HPDE6-E6E7 (cell line): ENCODE measurements around the gene PSME3IP1.

Experiments used
- DNase-seq: peaks from one replicate; pipeline ENCODE4 v3.0.0; 2011; ENCODE audit warnings: missing footprints; ENCODE audit errors: extremely low spot score

PSME3IP1 gene

GRCh38 chr16:57145046-57146021, 40.5 kb downstream of the PSME3IP1 start:
- no peak for DNase-seq

- no peak for DNase-seq
Observed at GRCh38 chr16:57144027-57144426, 41.8 kb downstream of the PSME3IP1 start.

- no peak for DNase-seq
Observed at GRCh38 chr16:57143149-57143921, 42.5 kb downstream of the PSME3IP1 start.

DNA sequence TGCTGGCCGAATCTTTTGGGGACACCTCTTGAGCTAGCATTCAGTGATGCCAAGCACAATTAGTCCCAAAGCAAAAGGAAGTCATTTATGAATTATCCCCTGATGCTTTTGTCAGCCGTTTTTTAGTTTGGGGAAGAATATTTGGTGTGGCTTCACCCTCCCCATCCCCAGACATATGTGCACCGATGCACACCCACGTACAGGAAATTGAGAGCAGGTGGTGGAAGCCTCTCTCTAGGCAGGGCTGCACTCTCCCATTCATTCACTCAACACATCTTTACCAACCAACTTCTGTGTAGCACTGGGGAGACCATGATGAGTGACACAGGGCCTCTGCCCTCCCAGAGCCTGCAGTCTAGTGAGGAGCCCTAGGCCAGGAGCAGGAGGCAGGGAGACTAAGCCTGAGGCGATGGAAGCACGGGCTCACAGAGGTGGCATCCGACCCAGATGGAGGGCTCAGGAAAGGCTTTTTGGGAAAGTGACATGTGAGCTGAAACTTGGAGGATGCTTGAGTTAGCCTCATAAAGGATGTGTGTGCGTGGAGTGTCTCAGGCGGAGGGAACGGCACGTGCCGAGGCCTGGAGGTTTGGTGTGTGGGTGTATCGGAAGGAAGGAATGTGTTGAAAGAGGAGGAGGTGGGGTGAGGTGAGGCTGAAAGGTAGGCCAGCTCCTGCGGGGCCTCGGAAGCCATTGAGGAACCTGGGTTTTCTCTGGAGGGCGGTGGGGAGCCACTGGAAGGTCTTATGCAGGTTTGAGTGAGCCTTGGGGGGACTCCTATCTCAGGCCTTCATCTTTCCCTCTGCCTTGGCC, 43.8 kb downstream of the PSME3IP1 start:
- DNase-seq = no peak

GRCh38 chr16:57140931-57141668, 44.7 kb downstream of the PSME3IP1 start:
- no peak for DNase-seq

- DNase-seq = no peak
Observed at GRCh38 chr16:57138281-57138935, 47.4 kb downstream of the PSME3IP1 start.

GRCh38 chr16:57137566-57138273, 48.1 kb downstream of the PSME3IP1 start:
- no peak for DNase-seq

- no peak for DNase-seq
Observed at GRCh38 chr16:57137043-57137442, 48.8 kb downstream of the PSME3IP1 start.

GRCh38 chr16:57134982-57135381, 50.9 kb downstream of the PSME3IP1 start:
- DNase-seq = no peak

DNA sequence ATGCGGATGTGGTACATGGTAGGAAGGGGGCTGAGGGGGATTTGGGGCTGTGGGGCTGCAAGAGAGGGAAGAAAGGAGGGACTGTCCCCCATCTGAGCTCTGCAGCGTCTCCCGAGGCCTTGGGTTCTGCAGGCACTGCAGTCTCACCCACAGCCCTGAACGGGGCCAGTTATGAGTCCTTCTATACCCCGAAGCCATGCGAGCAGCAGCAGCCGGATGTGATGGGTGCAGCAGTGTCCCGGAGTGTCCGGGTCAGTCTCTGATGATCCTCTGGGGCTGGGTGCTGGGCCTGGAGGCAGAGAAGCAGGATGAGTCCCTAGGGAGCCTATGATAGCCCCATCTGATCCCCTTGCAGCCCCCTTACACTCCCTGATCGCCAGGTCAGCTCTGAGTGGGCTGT, 52.0 kb downstream of the PSME3IP1 start:
- no peak for DNase-seq

DNA sequence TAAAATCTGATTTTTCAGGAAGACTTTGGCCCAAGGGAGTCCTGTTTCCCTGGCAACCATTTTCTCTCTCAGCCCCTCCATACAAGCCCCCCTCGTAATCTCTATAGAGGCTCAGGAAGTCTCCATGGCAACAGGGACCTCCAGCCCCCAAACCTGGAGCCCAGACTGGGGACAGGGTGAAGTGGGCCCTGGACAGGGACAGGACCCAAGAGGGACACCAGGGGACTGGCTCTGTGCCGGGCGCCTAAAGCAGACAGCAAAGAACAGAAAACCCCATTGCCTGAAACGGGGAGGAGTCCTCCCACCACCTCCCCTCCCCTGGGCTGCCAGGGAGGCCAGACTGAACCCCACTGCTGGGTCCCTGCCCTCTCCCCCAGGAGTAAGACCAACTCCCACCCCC, 52.8 kb downstream of the PSME3IP1 start:
- DNase-seq = no peak

DNA sequence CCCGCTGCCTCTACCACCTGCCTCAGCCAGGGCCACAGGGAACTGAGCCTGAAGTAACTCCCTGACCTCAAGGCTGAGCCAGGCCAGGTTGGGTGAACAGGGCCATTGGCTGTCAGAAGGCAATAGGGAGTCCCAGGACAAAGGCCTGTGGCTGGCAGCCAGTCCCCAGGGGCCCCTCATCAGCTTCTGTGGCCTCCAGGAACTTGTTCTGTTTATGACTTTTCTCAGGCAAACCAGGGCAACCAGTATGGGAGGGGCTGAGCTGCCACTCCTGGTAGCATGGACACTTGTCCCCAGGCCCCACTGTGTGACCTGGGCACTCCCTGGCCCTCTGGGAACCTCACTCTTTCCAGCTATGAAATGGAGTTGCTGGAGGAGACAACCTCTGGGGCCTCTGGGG, 53.4 kb downstream of the PSME3IP1 start:
- DNase-seq = no peak

DNA sequence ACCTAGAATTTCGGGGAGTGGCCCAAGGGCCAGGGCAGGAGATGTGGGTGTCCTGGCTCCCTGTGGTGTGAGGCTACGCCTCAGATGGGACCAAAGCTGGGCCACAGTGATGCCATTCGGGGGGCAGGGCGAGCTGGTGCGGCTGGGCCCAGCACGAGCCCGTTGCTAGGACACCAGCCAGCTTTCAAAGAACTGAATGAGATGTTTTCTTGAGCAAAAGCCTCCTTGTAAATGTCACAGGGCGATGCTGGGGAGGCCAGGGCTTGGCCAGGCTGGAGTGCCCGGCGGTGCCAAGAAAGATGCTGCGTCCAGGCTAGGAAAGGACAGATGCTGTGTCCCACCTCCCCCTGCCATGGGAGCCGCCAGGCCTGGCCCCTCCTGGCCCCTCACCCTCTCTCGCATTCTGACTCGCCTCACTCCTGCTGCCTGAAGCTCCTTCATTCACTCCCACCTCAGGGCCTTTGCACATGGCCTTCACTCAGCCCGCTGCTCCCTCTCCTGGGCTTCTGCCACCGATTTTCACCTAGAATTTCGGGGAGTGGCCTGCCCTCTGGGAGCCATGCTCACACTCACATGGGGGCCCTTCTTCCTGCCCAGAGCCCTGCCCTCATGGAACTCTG, 54.4 kb downstream of the PSME3IP1 start:
- DNase-seq = no peak

GRCh38 chr16:57130950-57131321, 54.9 kb downstream of the PSME3IP1 start:
- no peak for DNase-seq

DNA sequence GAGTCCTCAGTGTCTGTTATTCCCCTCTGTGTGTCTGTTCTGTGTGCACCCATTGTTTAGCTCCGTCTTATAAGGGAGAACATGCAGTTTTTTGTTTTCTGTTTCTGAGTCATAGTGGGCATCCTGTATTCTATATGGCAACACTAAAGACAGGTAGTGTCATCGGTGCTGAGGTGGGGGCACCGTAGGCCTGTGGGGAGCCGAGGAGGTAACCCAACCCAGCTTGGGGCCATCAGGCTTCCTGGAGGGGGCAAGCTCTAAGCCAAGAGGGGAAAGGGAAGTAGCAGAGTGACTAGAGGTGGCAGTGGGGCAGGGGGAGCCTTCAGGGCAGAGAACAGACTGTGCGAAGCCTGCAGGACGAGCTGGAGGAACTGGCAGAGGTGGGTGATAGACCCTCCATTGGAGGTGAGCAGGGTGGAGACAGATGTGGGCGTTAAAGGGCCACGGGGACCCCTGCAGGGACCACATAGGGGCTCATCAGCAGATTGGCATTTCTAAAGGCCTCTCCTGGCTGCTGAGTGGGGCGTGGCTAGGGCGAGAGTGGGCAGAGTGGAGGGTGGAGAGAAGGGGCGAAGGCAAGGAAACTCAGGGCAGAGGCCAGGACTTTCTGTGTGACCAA, 57.0 kb downstream of the PSME3IP1 start:
- no peak for DNase-seq

- no peak for DNase-seq
Observed at GRCh38 chr16:57127836-57128235, 58.0 kb downstream of the PSME3IP1 start.

DNA sequence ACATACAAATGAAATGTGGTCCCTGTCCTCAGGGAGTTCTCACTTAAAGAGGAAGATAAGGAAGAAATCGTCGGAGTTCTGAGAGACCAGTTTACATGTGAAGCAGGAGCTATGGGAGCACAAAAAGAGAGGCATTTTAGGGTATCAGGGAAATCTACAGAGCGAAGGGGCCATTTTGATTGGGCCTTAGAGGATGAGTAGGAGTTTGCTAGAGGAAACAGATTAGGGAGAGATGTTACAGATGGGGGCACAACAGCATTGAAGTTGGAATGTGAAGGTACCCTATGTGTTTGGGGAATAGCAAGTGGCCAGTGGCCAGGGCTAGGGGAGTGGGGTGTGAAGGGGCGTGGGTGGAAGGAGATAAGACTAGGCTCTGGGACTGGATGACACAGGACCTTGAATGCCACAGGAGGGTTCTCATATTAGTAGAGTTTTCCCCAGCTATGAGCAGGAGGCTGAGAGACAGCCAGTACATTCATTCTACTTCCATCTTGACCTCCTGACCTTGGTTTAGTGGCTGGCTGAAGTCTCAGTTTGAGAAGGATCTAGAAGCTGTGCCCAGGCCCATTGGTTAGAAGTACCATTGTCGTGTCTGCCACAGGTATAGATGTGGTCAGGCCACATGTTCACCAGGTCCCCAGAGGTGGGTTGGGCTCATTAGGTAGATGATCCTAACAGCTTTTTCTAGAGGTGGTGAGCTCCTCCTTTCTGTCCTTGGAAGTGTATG, 58.6 kb downstream of the PSME3IP1 start:
- DNase-seq = no peak

DNA sequence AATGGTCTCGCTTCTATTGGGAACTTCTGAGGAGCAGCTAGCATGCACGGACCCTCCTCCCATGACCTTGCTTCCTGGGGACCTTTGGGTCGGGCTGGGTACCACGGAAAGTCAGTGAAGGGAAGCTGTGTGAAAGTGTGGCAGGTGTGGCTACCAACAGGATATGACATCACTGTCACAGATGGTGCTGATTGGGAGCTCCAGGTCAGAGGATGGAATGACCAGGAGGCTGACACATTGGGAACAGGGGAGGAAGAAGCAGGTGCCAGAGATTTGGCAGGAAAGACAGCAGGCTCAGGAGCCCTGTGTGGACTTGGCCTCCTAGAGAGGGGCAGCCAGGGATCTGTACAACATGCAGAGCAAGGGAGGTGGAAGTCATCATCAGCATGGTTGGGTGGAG, 59.4 kb downstream of the PSME3IP1 start:
- DNase-seq = no peak

- DNase-seq = no peak
Observed at GRCh38 chr16:57125969-57126368, 59.9 kb downstream of the PSME3IP1 start.
